Smooth muscle cell (in vitro differentiated cells): ENCODE measurements around the gene TMEM232. TPM values are rescaled to one million over a fixed set of nuclear protein-coding genes. Genes with fewer than 3 reads are reported as not detected.

Source experiments
- DNase-seq: peaks from one replicate; lab custom pipeline; 2025; ENCODE audit not compliant: unreplicated experiment; lab: John Stamatoyannopoulos, UW
- H2AFZ ChIP-seq: fragments of 200-600 bp; sonication (generic); 2 replicates; pipeline ENCODE4 v1.6.0; 2016; ENCODE audit warnings: antibody characterized with exemption, low read depth, mild to moderate bottlenecking
- H3F3A ChIP-seq: fragments of 200-600 bp; sonication (generic); 2 replicates; pipeline ENCODE4 v1.6.0; 2017; ENCODE audit warnings: antibody characterized with exemption, low read depth
- H3K27ac ChIP-seq: fragments of 200-600 bp; sonication (generic); 2 replicates; pipeline ENCODE4 v1.5.1; 2016; ENCODE audit warnings: low read depth, mild to moderate bottlenecking
- H3K27me3 ChIP-seq: fragments of 200-600 bp; sonication (generic); 2 replicates; pipeline ENCODE4 v1.6.1; 2016; ENCODE audit warnings: low read depth, mild to moderate bottlenecking
- H3K36me3 ChIP-seq: fragments of 200-600 bp; sonication (generic); 2 replicates; pipeline ENCODE4 v1.5.1; 2016; ENCODE audit warnings: low read depth
- H3K4me1 ChIP-seq: fragments of 200-600 bp; sonication (generic); 2 replicates; pipeline ENCODE4 v1.5.1; 2016; ENCODE audit warnings: low read depth
- H3K4me2 ChIP-seq: fragments of 200-600 bp; sonication (generic); 2 replicates; pipeline ENCODE4 v1.6.0; 2016; ENCODE audit warnings: mild to moderate bottlenecking
- H3K4me3 ChIP-seq: fragments of 200-600 bp; sonication (generic); 2 replicates; pipeline ENCODE4 v1.5.1; 2016; ENCODE audit warnings: mild to moderate bottlenecking
- H3K79me2 ChIP-seq: fragments of 200-600 bp; sonication (generic); 2 replicates; pipeline ENCODE4 v1.6.0; 2016; ENCODE audit warnings: low read depth, mild to moderate bottlenecking
- H3K9ac ChIP-seq: fragments of 200-600 bp; sonication (generic); 2 replicates; pipeline ENCODE4 v1.6.0; 2016; ENCODE audit warnings: low read depth
- H3K9me3 ChIP-seq: fragments of 200-600 bp; sonication (generic); replicated peaks from 2 replicates; pipeline ENCODE4 v1.5.1; 2016; ENCODE audit warnings: low read depth
- H4K20me1 ChIP-seq: fragments of 200-600 bp; sonication (generic); 2 replicates; pipeline ENCODE4 v1.6.0; 2016; ENCODE audit warnings: low read depth
- CTCF ChIP-seq: fragments of 200-600 bp; sonication (generic); IDR thresholded peaks from 2 replicates; pipeline ENCODE4 v1.5.1; 2017; ENCODE audit warnings: borderline replicate concordance, mild to moderate bottlenecking, antibody characterized with exemption; ENCODE audit not compliant: insufficient read depth, poor library complexity, severe bottlenecking
- WGBS: methylation state at CpG from one replicate; pipeline ENCODE4 v1.1.7; 2016; ENCODE audit warnings: low lambda C conversion rate; 5-methylcytosine and 5-hydroxymethylcytosine counted together
- polyA plus RNA-seq: library from polyadenylated mRNA; unstranded; fragments of >200 nt; fragmentation: Nextera tagmentation; extraction: Ambion mirVana; gene quantifications from 2 replicates; pipeline ENCODE4 v1.2.1, GENCODE V29; 2016
- total RNA-seq: library from RNA; depleted of rRNA; stranded (reverse); fragments of >200 nt; gene quantifications from 2 replicates; pipeline ENCODE4 v1.2.3, GENCODE V29; 2014

Gene TMEM232
- total and polyA plus RNA-seq, 2 experiments from 2014 or later: 0.49 to 1.0 TPM

DNA sequence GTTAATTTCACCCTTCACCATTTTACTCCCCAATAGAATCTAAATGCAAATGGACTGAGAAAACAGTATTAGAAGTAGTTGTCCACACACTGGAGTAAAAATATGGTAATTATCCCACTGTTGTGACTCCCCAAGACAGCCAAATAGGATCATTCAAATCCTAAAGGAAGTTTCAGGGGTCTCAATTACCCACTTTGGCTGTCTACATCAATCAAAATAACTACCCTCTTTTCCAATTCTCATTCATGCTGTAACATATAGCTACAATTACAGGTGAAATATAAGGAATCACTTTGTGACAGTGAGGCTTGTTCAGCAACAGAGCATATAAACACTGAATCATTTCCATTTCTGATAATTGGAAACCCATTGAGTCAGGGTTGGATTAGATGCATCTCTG, 220.1 kb downstream of the TMEM232 start:
- H3K27me3 ChIP-seq: no peaks in the 10 kb centered on the region
- no peak overlapping the region for H3K27ac ChIP-seq
- H3K4me2 ChIP-seq: no peak overlapping the region
- no peak overlapping the region for H2AFZ ChIP-seq
- H3K79me2 ChIP-seq: no peaks in the 10 kb centered on the region
- no peaks in the 10 kb centered on the region for H3K4me1 ChIP-seq
- H3K9ac ChIP-seq: no peak overlapping the region
- H3K36me3 ChIP-seq: no peaks in the 10 kb centered on the region
- no peaks in the 10 kb centered on the region for H4K20me1 ChIP-seq
- H3K4me3 ChIP-seq: no peak overlapping the region
- H3K9me3 ChIP-seq: no peaks in the 10 kb centered on the region
- DNase-seq: no peak
- no peak for TF ChIP-seq CTCF
- no peaks in the 10 kb centered on the region for H3F3A ChIP-seq

DNA sequence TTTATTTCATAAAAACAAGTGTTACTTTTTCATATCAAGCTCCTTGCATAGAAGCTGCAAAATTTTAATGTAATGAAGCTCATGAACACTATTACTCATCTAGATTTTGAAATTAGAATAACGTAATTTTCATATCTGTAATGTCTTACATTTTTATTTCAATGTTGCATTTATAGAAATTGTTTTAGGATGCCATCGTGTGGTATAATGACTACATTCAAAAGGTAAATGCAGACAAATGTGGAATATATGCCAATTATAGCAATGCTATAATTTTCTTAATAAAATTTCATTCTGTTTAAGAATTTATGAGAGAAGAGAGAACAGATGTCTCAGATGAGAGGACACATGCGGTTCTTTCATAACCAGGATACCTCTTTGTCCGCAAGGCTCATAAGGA, 230.2 kb downstream of the TMEM232 start:
- WGBS: 82% methylated on average over 4 of the region's 4 CpGs
- no peak overlapping the region for H3K4me3 ChIP-seq
- H3K4me2 ChIP-seq: no peak overlapping the region
- H3F3A ChIP-seq: no peaks in the 10 kb centered on the region
- no peak for DNase-seq
- no peaks in the 10 kb centered on the region for H3K36me3 ChIP-seq
- H3K4me1 ChIP-seq: no peaks in the 10 kb centered on the region
- no peaks in the 10 kb centered on the region for H4K20me1 ChIP-seq
- no peaks in the 10 kb centered on the region for H3K79me2 ChIP-seq
- no peaks in the 10 kb centered on the region for H3K27me3 ChIP-seq
- TF ChIP-seq CTCF: no peak
- no peak overlapping the region for H3K27ac ChIP-seq
- H2AFZ ChIP-seq: no peak overlapping the region
- no peaks in the 10 kb centered on the region for H3K9me3 ChIP-seq
- no peak overlapping the region for H3K9ac ChIP-seq

DNA sequence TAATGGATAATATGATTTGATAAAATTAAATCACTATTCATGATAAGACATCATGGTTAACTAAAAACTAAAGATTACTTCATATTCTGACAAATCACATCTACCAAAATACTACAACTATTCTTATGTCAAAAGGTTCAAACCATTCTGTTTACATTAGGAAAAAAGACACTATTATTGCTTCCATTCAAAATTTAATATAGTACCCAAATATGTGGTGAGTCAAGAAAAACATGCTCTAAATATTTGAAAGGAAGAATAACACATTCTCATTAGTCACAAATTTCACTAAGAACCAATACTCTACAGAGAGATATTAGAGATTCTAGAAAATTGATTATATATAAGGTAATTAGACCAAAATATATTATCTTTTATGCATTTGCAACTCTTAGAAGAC, 234.0 kb downstream of the TMEM232 start:
- Histone ChIP-seq H4K20me1 (no peaks in the 10 kb centered on the region), H2AFZ (no peak overlapping the region), H3K27me3 (no peaks in the 10 kb centered on the region), H3F3A (no peaks in the 10 kb centered on the region), H3K4me2 (no peak overlapping the region), H3K9me3 (no peaks in the 10 kb centered on the region), H3K27ac (no peak overlapping the region), H3K9ac (no peak overlapping the region), H3K36me3 (no peaks in the 10 kb centered on the region), H3K4me1 (no peaks in the 10 kb centered on the region), H3K4me3 (no peak overlapping the region), H3K79me2 (no peaks in the 10 kb centered on the region)
- no peak for DNase-seq
- no peak for TF ChIP-seq CTCF

DNA sequence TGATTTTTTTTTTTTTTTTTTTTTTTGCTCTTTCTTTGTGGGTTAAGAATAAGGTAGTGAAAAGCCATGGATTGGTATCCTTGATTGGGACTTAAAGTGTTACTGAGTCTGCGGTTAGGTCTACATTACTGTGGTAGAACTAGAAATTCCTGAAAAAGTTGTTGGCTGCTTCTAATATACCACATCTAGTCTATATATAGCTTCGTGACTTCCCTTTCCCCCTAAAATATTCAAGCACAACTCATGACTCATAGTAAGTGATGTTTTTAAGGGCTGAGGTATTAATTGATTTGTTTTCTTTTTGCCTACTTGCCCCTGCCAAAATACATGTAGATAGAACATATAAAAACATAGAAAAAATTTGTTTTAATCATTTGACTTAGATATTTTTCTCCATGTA, 247.6 kb downstream of the TMEM232 start:
- DNase-seq: no peak
- Histone ChIP-seq H3K27me3 (no peaks in the 10 kb centered on the region), H3K9ac (no peak overlapping the region), H3K4me1 (peaks cover 16% of the 10 kb centered on the region), H3F3A (no peaks in the 10 kb centered on the region), H2AFZ (no peak overlapping the region), H3K27ac (peak overlapping the region; percentile 78), H3K4me3 (no peak overlapping the region), H4K20me1 (no peaks in the 10 kb centered on the region), H3K36me3 (no peaks in the 10 kb centered on the region), H3K79me2 (no peaks in the 10 kb centered on the region), H3K4me2 (peak overlapping the region; percentile 68), H3K9me3 (no peaks in the 10 kb centered on the region)
- WGBS: 10% methylated on average over 2 of the region's 2 CpGs
- TF ChIP-seq CTCF: no peak
